Measurements from ENCODE around the gene PLA2G2D. TPM values are rescaled to one million over a fixed set of nuclear protein-coding genes. Genes with fewer than 3 reads are reported as not detected.

PLA2G2D gene
- total and polyA plus RNA-seq, 9 of the 15 experiments (the other 6 are each of a cell fraction or from before 2014, with no cell fraction given): not detected

Other genes with a start within 250 kb of the PLA2G2D start
Only the 7 nearest of the 8 such genes appear.
- not detected in 2 replicates for gene PLA2G2E, start 195.9 kb downstream of the PLA2G2D start, total RNA-seq (2014; rRNA removed)
- not detected in 2 replicates for gene PLA2G2E, start 195.9 kb downstream of the PLA2G2D start, total RNA-seq (2014; rRNA removed; fragmentation: Illumina TruSeq; extraction: Trizol)
- not detected in 2 replicates for gene PLA2G2E, start 195.9 kb downstream of the PLA2G2D start, total RNA-seq (2015; rRNA removed; fragmentation: Illumina TruSeq; extraction: Trizol)
- not detected in 2 replicates for gene PLA2G2E, start 195.9 kb downstream of the PLA2G2D start, total RNA-seq (2021)
- not detected in 2 replicates for gene PLA2G2E, start 195.9 kb downstream of the PLA2G2D start, polyA plus RNA-seq (2011; rRNA removed)
- gene PLA2G2E, start 195.9 kb downstream of the PLA2G2D start, polyA plus RNA-seq (2014; fragmentation: Illumina TruSeq; extraction: Trizol): not detected in 2 replicates
- gene PLA2G2E, start 195.9 kb downstream of the PLA2G2D start, polyA plus RNA-seq (2014; fragmentation: Nextera tagmentation; extraction: Ambion mirVana): not detected
- not detected in 2 replicates for gene PLA2G2E, start 195.9 kb downstream of the PLA2G2D start, polyA plus RNA-seq (2014; rRNA removed)
- not detected in 2 replicates for gene PLA2G2A, start 139.9 kb downstream of the PLA2G2D start, total RNA-seq (2014; rRNA removed)
- not detected in 2 replicates for gene PLA2G2A, start 139.9 kb downstream of the PLA2G2D start, total RNA-seq (2014; rRNA removed; fragmentation: Illumina TruSeq; extraction: Trizol)
- not detected in 2 replicates for gene PLA2G2A, start 139.9 kb downstream of the PLA2G2D start, total RNA-seq (2015; rRNA removed; fragmentation: Illumina TruSeq; extraction: Trizol)
- gene PLA2G2A, start 139.9 kb downstream of the PLA2G2D start, total RNA-seq (2021): 0.18 TPM in 1 of 2 replicates, not detected in the other
- gene PLA2G2A, start 139.9 kb downstream of the PLA2G2D start, polyA plus RNA-seq (2011; rRNA removed): not detected in 2 replicates
- not detected in 2 replicates for gene PLA2G2A, start 139.9 kb downstream of the PLA2G2D start, polyA plus RNA-seq (2014; fragmentation: Illumina TruSeq; extraction: Trizol)
- not detected for gene PLA2G2A, start 139.9 kb downstream of the PLA2G2D start, polyA plus RNA-seq (2014; fragmentation: Nextera tagmentation; extraction: Ambion mirVana)
- not detected in 2 replicates for gene PLA2G2A, start 139.9 kb downstream of the PLA2G2D start, polyA plus RNA-seq (2014; rRNA removed)
- not detected in 2 replicates for gene PLA2G5, start 49.3 kb downstream of the PLA2G2D start, total RNA-seq (2014; rRNA removed)
- not detected in 2 replicates for gene PLA2G5, start 49.3 kb downstream of the PLA2G2D start, total RNA-seq (2014; rRNA removed; fragmentation: Illumina TruSeq; extraction: Trizol)
- not detected in 2 replicates for gene PLA2G5, start 49.3 kb downstream of the PLA2G2D start, total RNA-seq (2015; rRNA removed; fragmentation: Illumina TruSeq; extraction: Trizol)
- gene PLA2G5, start 49.3 kb downstream of the PLA2G2D start, total RNA-seq (2021): not detected in 2 replicates
- not detected in 2 replicates for gene PLA2G5, start 49.3 kb downstream of the PLA2G2D start, polyA plus RNA-seq (2011; rRNA removed)
- gene PLA2G5, start 49.3 kb downstream of the PLA2G2D start, polyA plus RNA-seq (2014; fragmentation: Illumina TruSeq; extraction: Trizol): not detected in 2 replicates
- not detected for gene PLA2G5, start 49.3 kb downstream of the PLA2G2D start, polyA plus RNA-seq (2014; fragmentation: Nextera tagmentation; extraction: Ambion mirVana)
- gene PLA2G5, start 49.3 kb downstream of the PLA2G2D start, polyA plus RNA-seq (2014; rRNA removed): not detected in 2 replicates
- not detected in 2 replicates for gene PLA2G2F, start 19.8 kb upstream of the PLA2G2D start, total RNA-seq (2014; rRNA removed)
- gene PLA2G2F, start 19.8 kb upstream of the PLA2G2D start, total RNA-seq (2014; rRNA removed; fragmentation: Illumina TruSeq; extraction: Trizol): not detected in 2 replicates
- not detected in 2 replicates for gene PLA2G2F, start 19.8 kb upstream of the PLA2G2D start, total RNA-seq (2015; rRNA removed; fragmentation: Illumina TruSeq; extraction: Trizol)
- not detected in 2 replicates for gene PLA2G2F, start 19.8 kb upstream of the PLA2G2D start, total RNA-seq (2021)
- not detected in 2 replicates for gene PLA2G2F, start 19.8 kb upstream of the PLA2G2D start, polyA plus RNA-seq (2011; rRNA removed)
- gene PLA2G2F, start 19.8 kb upstream of the PLA2G2D start, polyA plus RNA-seq (2014; fragmentation: Illumina TruSeq; extraction: Trizol): not detected in 2 replicates
- gene PLA2G2F, start 19.8 kb upstream of the PLA2G2D start, polyA plus RNA-seq (2014; fragmentation: Nextera tagmentation; extraction: Ambion mirVana): not detected
- gene PLA2G2F, start 19.8 kb upstream of the PLA2G2D start, polyA plus RNA-seq (2014; rRNA removed): not detected in 2 replicates
- gene UBXN10, start 66.6 kb upstream of the PLA2G2D start, total RNA-seq (2014; rRNA removed): 11.3 and 12.4 TPM in 2 replicates
- gene UBXN10, start 66.6 kb upstream of the PLA2G2D start, total RNA-seq (2014; rRNA removed; fragmentation: Illumina TruSeq; extraction: Trizol): 15.8 and 18.7 TPM in 2 replicates
- 12.5 and 13.7 TPM in 2 replicates for gene UBXN10, start 66.6 kb upstream of the PLA2G2D start, total RNA-seq (2015; rRNA removed; fragmentation: Illumina TruSeq; extraction: Trizol)
- 13.1 and 16.2 TPM in 2 replicates for gene UBXN10, start 66.6 kb upstream of the PLA2G2D start, total RNA-seq (2021)
- gene UBXN10, start 66.6 kb upstream of the PLA2G2D start, polyA plus RNA-seq (2011; rRNA removed): 4.8 and 10.7 TPM in 2 replicates
- gene UBXN10, start 66.6 kb upstream of the PLA2G2D start, polyA plus RNA-seq (2014; fragmentation: Illumina TruSeq; extraction: Trizol): 17.7 and 18.7 TPM in 2 replicates
- 10 to 100 TPM; 12.3 to 13.6 TPM for gene UBXN10, start 66.6 kb upstream of the PLA2G2D start, polyA plus RNA-seq (2014; fragmentation: Nextera tagmentation; extraction: Ambion mirVana)
- gene UBXN10, start 66.6 kb upstream of the PLA2G2D start, polyA plus RNA-seq (2014; rRNA removed): 10.8 and 11.9 TPM in 2 replicates
- 0.08 and 0.18 TPM in 2 replicates for gene PLA2G2C, start 67.0 kb upstream of the PLA2G2D start, total RNA-seq (2014; rRNA removed)
- gene PLA2G2C, start 67.0 kb upstream of the PLA2G2D start, total RNA-seq (2014; rRNA removed; fragmentation: Illumina TruSeq; extraction: Trizol): 0.06 and 0.15 TPM in 2 replicates
- 0.14 and 0.19 TPM in 2 replicates for gene PLA2G2C, start 67.0 kb upstream of the PLA2G2D start, total RNA-seq (2015; rRNA removed; fragmentation: Illumina TruSeq; extraction: Trizol)
- 0.13 and 0.29 TPM in 2 replicates for gene PLA2G2C, start 67.0 kb upstream of the PLA2G2D start, total RNA-seq (2021)
- gene PLA2G2C, start 67.0 kb upstream of the PLA2G2D start, polyA plus RNA-seq (2011; rRNA removed): 0.15 and 0.26 TPM in 2 replicates
- gene PLA2G2C, start 67.0 kb upstream of the PLA2G2D start, polyA plus RNA-seq (2014; fragmentation: Illumina TruSeq; extraction: Trizol): 0.14 and 0.49 TPM in 2 replicates
- under 1 TPM; 0.21 to 0.48 TPM for gene PLA2G2C, start 67.0 kb upstream of the PLA2G2D start, polyA plus RNA-seq (2014; fragmentation: Nextera tagmentation; extraction: Ambion mirVana)
- 0.21 and 0.32 TPM in 2 replicates for gene PLA2G2C, start 67.0 kb upstream of the PLA2G2D start, polyA plus RNA-seq (2014; rRNA removed)
- gene VWA5B1, start 171.3 kb upstream of the PLA2G2D start, total RNA-seq (2014; rRNA removed): not detected in 2 replicates
- gene VWA5B1, start 171.3 kb upstream of the PLA2G2D start, total RNA-seq (2014; rRNA removed; fragmentation: Illumina TruSeq; extraction: Trizol): not detected in 2 replicates
- not detected in 2 replicates for gene VWA5B1, start 171.3 kb upstream of the PLA2G2D start, total RNA-seq (2015; rRNA removed; fragmentation: Illumina TruSeq; extraction: Trizol)
- not detected in 2 replicates for gene VWA5B1, start 171.3 kb upstream of the PLA2G2D start, total RNA-seq (2021)
- gene VWA5B1, start 171.3 kb upstream of the PLA2G2D start, polyA plus RNA-seq (2011; rRNA removed): not detected in 2 replicates
- not detected in 2 replicates for gene VWA5B1, start 171.3 kb upstream of the PLA2G2D start, polyA plus RNA-seq (2014; fragmentation: Illumina TruSeq; extraction: Trizol)
- gene VWA5B1, start 171.3 kb upstream of the PLA2G2D start, polyA plus RNA-seq (2014; fragmentation: Nextera tagmentation; extraction: Ambion mirVana): not detected
- gene VWA5B1, start 171.3 kb upstream of the PLA2G2D start, polyA plus RNA-seq (2014; rRNA removed): not detected in 2 replicates